AG10803 (cell line): ENCODE measurements around the gene FRMPD4.

ENCODE experiments used
- DNase-seq: peaks from one replicate; pipeline ENCODE4 v3.0.0; 2010; ENCODE audit warnings: low read depth
- H3K4me3 ChIP-seq: 2 replicates; pipeline ENCODE4 v1.5.1; 2011; ENCODE audit warnings: mild to moderate bottlenecking, low read length, control low read depth
- CTCF ChIP-seq: conservative IDR thresholded peaks from 2 replicates; pipeline ENCODE4 v1.5.1; 2011; ENCODE audit warnings: mild to moderate bottlenecking, low read length, control low read depth, inconsistent platforms

The FRMPD4 gene

GRCh38 chrX:12245650-12246645 lies 107.7 kb downstream of the FRMPD4 start:
- no peak overlapping the region for H3K4me3 ChIP-seq
- peak; percentile 93 for DNase-seq
- no peak for TF ChIP-seq CTCF

GRCh38 chrX:12249997-12250396 lies 111.7 kb downstream of the FRMPD4 start:
- no peak for TF ChIP-seq CTCF
- peak; percentile 67 for DNase-seq
- H3K4me3 ChIP-seq = no peak overlapping the region

GRCh38 chrX:12263211-12263610 lies 124.9 kb downstream of the FRMPD4 start:
- no peak overlapping the region for H3K4me3 ChIP-seq
- TF ChIP-seq CTCF = no peak
- no peak for DNase-seq

- peak; percentile 27 for DNase-seq
- peak; percentile 23 for TF ChIP-seq CTCF
- H3K4me3 ChIP-seq = no peak overlapping the region
Measured at GRCh38 chrX:12269484-12269883, 131.2 kb downstream of the FRMPD4 start.

GRCh38 chrX:12278151-12278550 lies 139.9 kb downstream of the FRMPD4 start:
- no peak for DNase-seq
- no peak overlapping the region for H3K4me3 ChIP-seq
- TF ChIP-seq CTCF = no peak

GRCh38 chrX:12282991-12283390 lies 144.7 kb downstream of the FRMPD4 start:
- no peak for TF ChIP-seq CTCF
- no peak overlapping the region for H3K4me3 ChIP-seq
- DNase-seq = no peak

GRCh38 chrX:12292996-12293765 lies 154.9 kb downstream of the FRMPD4 start:
- peak; percentile 74 for DNase-seq
- TF ChIP-seq CTCF = no peak
- H3K4me3 ChIP-seq = no peak overlapping the region
